Neural cell (in vitro differentiated cells): ENCODE results near the gene DMXL2. TPM values are rescaled to one million over a fixed set of nuclear protein-coding genes. Genes with fewer than 3 reads are reported as not detected.
"Not testable (repeated sequence)": the region's sequence is repeated elsewhere in the genome, so short reads cannot be mapped to it uniquely, and the experiment has no call there.

ENCODE experiments used
- H2AFZ ChIP-seq: fragments of 200-600, 300-800 bp; sonication (generic), shearing (Covaris generic); 2 replicates; pipeline ENCODE4 v1.6.0; 2014; ENCODE audit warnings: low read depth, mild to moderate bottlenecking, antibody characterized with exemption, low read length, moderate library complexity
- H3F3A ChIP-seq: fragments of 200-600 bp; shearing (Covaris generic); 2 replicates; pipeline ENCODE4 v1.6.1; 2016; ENCODE audit warnings: mild to moderate bottlenecking, moderate library complexity, mixed read lengths, antibody characterized with exemption, low read length; ENCODE audit not compliant: insufficient read depth, poor library complexity, severe bottlenecking
- H3K27ac ChIP-seq: fragments of 200-600, 300-800 bp; sonication (generic), shearing (Covaris generic); 2 replicates; pipeline ENCODE4 v1.5.1; 2014; ENCODE audit warnings: mild to moderate bottlenecking, low read length, moderate library complexity
- H3K27me3 ChIP-seq: fragments of 300-800, 200-600 bp; sonication (generic), shearing (Covaris generic); 2 replicates; pipeline ENCODE4 v1.6.0; 2014; ENCODE audit warnings: mild to moderate bottlenecking, low read depth, low read length, moderate library complexity; ENCODE audit not compliant: insufficient read depth
- H3K36me3 ChIP-seq: fragments of 300-800, 200-600 bp; sonication (generic), shearing (Covaris generic); 2 replicates; pipeline ENCODE4 v1.5.1; 2014; ENCODE audit warnings: mild to moderate bottlenecking, antibody characterized with exemption, low read length, moderate library complexity; ENCODE audit not compliant: insufficient read depth
- H3K4me2 ChIP-seq: fragments of 300-800, 200-600 bp; sonication (generic), shearing (Covaris generic); 2 replicates; pipeline ENCODE4 v1.6.0; 2014; ENCODE audit warnings: mild to moderate bottlenecking, low read length
- H3K4me3 ChIP-seq: fragments of 300-800, 200-600 bp; sonication (generic), shearing (Covaris generic); 2 replicates; pipeline ENCODE4 v1.5.1; 2014; ENCODE audit warnings: mild to moderate bottlenecking, low read length, moderate library complexity
- H3K79me2 ChIP-seq: fragments of 200-600 bp; shearing (Covaris generic); replicated peaks from 2 replicates; pipeline ENCODE4 v1.6.0; 2014; ENCODE audit warnings: mild to moderate bottlenecking, low read length, moderate library complexity; ENCODE audit not compliant: insufficient read depth
- H3K9ac ChIP-seq: fragments of 300-800, 200-600 bp; sonication (generic), shearing (Covaris generic); 2 replicates; pipeline ENCODE4 v1.6.1; 2016; ENCODE audit warnings: mild to moderate bottlenecking, low read length, mixed read lengths
- H3K9me2 ChIP-seq: fragments of 200-600 bp; shearing (Covaris generic); 2 replicates; pipeline ENCODE4 v1.6.1; 2016; ENCODE audit warnings: mild to moderate bottlenecking, low read length, mixed read lengths; ENCODE audit not compliant: insufficient read depth
- H3K9me3 ChIP-seq: fragments of 200-600, 300-800 bp; sonication (generic), shearing (Covaris generic); 2 replicates; pipeline ENCODE4 v1.6.1; 2016; ENCODE audit warnings: mild to moderate bottlenecking, mixed run types, low read length, moderate library complexity, mixed read lengths
- H4K20me1 ChIP-seq: fragments of 200-600 bp; shearing (Covaris generic); 2 replicates; pipeline ENCODE4 v1.6.1; 2016; ENCODE audit warnings: mild to moderate bottlenecking, mixed run types; ENCODE audit not compliant: insufficient read depth
- EP300 ChIP-seq: fragments of 450-650 bp; conservative IDR thresholded peaks from 2 replicates; pipeline ENCODE4 v1.6.1; 2014; ENCODE audit warnings: antibody characterized with exemption, mild to moderate bottlenecking, moderate library complexity; ENCODE audit not compliant: poor library complexity, severe bottlenecking
- EZH2 ChIP-seq: fragments of 200-600, 300-800 bp; shearing (Covaris generic), sonication (generic); IDR thresholded peaks from 2 replicates; pipeline ENCODE4 v1.6.1; 2014; ENCODE audit warnings: antibody characterized with exemption, low read length, borderline replicate concordance, mild to moderate bottlenecking; ENCODE audit not compliant: insufficient read depth, poor library complexity, severe bottlenecking
- MXI1 ChIP-seq: fragments of 450-650 bp; conservative IDR thresholded peaks from 2 replicates; pipeline ENCODE4 v1.6.1; 2014; ENCODE audit warnings: antibody characterized with exemption, mild to moderate bottlenecking; ENCODE audit not compliant: poor library complexity, severe bottlenecking
- POLR2AphosphoS5 ChIP-seq: IDR thresholded peaks from 2 replicates; pipeline ENCODE4 v1.6.1; 2012
- RAD21 ChIP-seq: fragments of 450-650 bp; conservative IDR thresholded peaks from 2 replicates; pipeline ENCODE4 v1.6.1; 2014; ENCODE audit warnings: antibody characterized with exemption, mild to moderate bottlenecking, moderate library complexity
- SMC3 ChIP-seq: fragments of 450-650 bp; conservative IDR thresholded peaks from 2 replicates; pipeline ENCODE4 v1.6.1; 2014; ENCODE audit warnings: antibody characterized with exemption, mild to moderate bottlenecking, moderate library complexity; ENCODE audit not compliant: poor library complexity
- TAF1 ChIP-seq: IDR thresholded peaks from 2 replicates; pipeline ENCODE4 v1.6.1; 2012; ENCODE audit warnings: low read depth
- polyA plus RNA-seq: library from polyadenylated mRNA; depleted of rRNA; stranded (reverse); fragments of >200 nt; gene quantifications from 2 replicates; pipeline ENCODE4 v1.2.3, GENCODE V29; 2014
- TF ChIP-seq, protein P1 (sequence below): fragments of 450-650 bp; IDR thresholded peaks from 2 replicates; pipeline ENCODE4 v1.5.1; 2014; ENCODE audit warnings: antibody characterized with exemption, mild to moderate bottlenecking, moderate library complexity; ENCODE audit not compliant: poor library complexity, severe bottlenecking
- TF ChIP-seq, protein P2 (sequence below): IDR thresholded peaks from 2 replicates; pipeline ENCODE4 v1.6.1; 2012; ENCODE audit warnings: borderline replicate concordance

The DMXL2 gene
- polyA plus RNA-seq, 1 donor from 2014 or later, result 176 TPM

DNA sequence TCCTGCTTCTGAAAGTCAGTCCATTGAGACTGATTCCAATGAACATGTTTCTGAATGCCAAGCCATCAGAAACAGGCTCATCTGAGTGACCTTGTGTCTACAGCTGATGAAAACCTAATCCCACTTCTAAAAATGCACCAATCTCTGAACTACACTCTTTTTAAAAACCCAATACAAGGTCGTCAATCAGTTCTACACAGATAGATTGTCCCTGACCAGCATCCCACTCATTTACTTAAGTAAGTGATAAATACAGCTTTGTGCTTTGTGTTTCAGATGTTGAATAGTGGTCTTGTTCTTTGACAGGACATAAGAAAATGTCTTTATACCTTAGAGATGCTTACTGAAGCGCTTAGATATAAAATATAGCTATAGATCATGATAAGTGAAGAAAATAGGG is 38.5 kb upstream of the DMXL2 start:
- Histone ChIP-seq H3K9ac (no peak overlapping the region), H3F3A (no peaks in the 10 kb centered on the region), H3K4me3 (no peak overlapping the region), H3K9me3 (no peaks in the 10 kb centered on the region), H4K20me1 (no peaks in the 10 kb centered on the region), H3K27me3 (no peaks in the 10 kb centered on the region), H2AFZ (no peak overlapping the region), H3K79me2 (no peaks in the 10 kb centered on the region), H3K36me3 (no peaks in the 10 kb centered on the region), H3K27ac (no peak overlapping the region), H3K9me2 (no peaks in the 10 kb centered on the region), H3K4me2 (no peak overlapping the region)
- TF ChIP-seq MXI1 (no peak), TAF1 (no peak), POLR2AphosphoS5 (no peak), SMC3 (no peak), EZH2 (no peak), EP300 (no peak)
- TF ChIP-seq, protein P1, sequence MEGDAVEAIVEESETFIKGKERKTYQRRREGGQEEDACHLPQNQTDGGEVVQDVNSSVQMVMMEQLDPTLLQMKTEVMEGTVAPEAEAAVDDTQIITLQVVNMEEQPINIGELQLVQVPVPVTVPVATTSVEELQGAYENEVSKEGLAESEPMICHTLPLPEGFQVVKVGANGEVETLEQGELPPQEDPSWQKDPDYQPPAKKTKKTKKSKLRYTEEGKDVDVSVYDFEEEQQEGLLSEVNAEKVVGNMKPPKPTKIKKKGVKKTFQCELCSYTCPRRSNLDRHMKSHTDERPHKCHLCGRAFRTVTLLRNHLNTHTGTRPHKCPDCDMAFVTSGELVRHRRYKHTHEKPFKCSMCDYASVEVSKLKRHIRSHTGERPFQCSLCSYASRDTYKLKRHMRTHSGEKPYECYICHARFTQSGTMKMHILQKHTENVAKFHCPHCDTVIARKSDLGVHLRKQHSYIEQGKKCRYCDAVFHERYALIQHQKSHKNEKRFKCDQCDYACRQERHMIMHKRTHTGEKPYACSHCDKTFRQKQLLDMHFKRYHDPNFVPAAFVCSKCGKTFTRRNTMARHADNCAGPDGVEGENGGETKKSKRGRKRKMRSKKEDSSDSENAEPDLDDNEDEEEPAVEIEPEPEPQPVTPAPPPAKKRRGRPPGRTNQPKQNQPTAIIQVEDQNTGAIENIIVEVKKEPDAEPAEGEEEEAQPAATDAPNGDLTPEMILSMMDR, result no peak
- TF ChIP-seq, protein P2, sequence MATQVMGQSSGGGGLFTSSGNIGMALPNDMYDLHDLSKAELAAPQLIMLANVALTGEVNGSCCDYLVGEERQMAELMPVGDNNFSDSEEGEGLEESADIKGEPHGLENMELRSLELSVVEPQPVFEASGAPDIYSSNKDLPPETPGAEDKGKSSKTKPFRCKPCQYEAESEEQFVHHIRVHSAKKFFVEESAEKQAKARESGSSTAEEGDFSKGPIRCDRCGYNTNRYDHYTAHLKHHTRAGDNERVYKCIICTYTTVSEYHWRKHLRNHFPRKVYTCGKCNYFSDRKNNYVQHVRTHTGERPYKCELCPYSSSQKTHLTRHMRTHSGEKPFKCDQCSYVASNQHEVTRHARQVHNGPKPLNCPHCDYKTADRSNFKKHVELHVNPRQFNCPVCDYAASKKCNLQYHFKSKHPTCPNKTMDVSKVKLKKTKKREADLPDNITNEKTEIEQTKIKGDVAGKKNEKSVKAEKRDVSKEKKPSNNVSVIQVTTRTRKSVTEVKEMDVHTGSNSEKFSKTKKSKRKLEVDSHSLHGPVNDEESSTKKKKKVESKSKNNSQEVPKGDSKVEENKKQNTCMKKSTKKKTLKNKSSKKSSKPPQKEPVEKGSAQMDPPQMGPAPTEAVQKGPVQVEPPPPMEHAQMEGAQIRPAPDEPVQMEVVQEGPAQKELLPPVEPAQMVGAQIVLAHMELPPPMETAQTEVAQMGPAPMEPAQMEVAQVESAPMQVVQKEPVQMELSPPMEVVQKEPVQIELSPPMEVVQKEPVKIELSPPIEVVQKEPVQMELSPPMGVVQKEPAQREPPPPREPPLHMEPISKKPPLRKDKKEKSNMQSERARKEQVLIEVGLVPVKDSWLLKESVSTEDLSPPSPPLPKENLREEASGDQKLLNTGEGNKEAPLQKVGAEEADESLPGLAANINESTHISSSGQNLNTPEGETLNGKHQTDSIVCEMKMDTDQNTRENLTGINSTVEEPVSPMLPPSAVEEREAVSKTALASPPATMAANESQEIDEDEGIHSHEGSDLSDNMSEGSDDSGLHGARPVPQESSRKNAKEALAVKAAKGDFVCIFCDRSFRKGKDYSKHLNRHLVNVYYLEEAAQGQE, result no peak

DNA sequence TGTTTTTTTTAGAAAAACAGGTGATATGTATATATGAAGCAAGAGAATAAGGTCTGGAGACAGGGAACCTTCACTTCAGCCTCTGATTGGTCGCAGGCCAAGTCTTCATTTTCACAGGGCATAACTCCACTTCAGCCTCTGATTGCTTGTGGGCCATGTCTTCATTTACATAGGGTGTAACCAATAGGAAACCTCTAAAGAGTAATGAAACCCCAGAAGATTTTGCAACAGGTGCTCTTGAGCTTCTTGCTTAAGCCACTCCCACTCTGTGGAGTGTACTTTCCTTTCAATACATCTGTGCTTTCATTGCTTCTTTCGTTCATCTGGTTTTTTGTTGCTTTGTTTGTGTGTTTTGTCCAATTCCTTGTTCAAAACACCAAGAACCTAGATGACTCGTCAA is 36.1 kb upstream of the DMXL2 start:
- Histone ChIP-seq H3F3A (no peaks in the 10 kb centered on the region), H3K27ac (no peak overlapping the region), H3K36me3 (no peaks in the 10 kb centered on the region), H3K4me2 (no peak overlapping the region), H3K27me3 (no peaks in the 10 kb centered on the region), H3K9ac (no peak overlapping the region), H2AFZ (no peak overlapping the region), H4K20me1 (no peaks in the 10 kb centered on the region), H3K4me3 (no peak overlapping the region), H3K9me2 (no peaks in the 10 kb centered on the region), H3K9me3 (no peaks in the 10 kb centered on the region), H3K79me2 (no peaks in the 10 kb centered on the region)
- TF ChIP-seq EP300 (no peak), POLR2AphosphoS5 (no peak), MXI1 (no peak), TAF1 (no peak), EZH2 (no peak), RAD21 (no peak), SMC3 (no peak)
- TF ChIP-seq, protein P1, result no peak
- TF ChIP-seq, protein P2, result no peak

DNA sequence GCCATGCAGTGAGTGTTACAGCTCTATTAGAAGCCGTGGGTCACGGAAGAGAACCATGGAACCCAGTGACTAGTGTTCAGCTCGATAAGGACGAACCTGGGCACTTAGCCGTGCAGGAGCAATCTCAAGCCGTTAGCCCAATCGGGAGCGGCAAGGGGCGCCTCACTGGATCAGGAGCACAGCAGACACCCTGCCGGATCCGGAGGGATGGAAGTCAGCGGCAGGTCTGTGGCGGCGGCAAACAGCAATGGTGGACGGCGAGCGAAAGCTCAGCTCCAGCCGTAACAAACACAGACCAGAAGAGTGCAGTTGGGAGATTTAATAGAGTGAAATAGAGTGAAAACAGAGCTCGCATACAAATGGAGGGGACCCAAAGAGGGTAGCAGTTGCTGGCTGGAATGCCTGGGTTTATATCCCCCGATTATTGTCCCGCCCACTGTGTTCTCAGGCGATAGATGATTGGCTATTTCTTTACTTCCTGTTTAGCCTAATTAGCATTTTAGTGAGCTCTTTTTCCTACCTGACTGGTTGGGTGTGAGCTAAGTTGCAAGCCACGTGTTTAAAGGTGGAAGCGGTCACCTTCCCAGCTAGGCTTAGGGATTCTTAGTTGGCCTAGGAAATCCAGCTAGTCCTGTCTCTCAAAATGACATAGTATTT is 33.0 kb upstream of the DMXL2 start:
- not testable (repeated sequence) for H3K36me3 ChIP-seq

More for the DNA sequence above, 33.0 kb upstream of the DMXL2 start:
- not testable (repeated sequence) for H3K9ac ChIP-seq, H3K27me3 ChIP-seq, H3F3A ChIP-seq, H3K4me3 ChIP-seq, H4K20me1 ChIP-seq, H2AFZ ChIP-seq, H3K4me2 ChIP-seq, H3K9me3 ChIP-seq, H3K27ac ChIP-seq, H3K9me2 ChIP-seq, H3K79me2 ChIP-seq
